ENCODE measurements around the gene GCNT2.
A peak's percentile ranks its signal among the peaks of the same experiment; 100 is the strongest.
"Not testable (repeated sequence)": the region's sequence is repeated elsewhere in the genome, so short reads cannot be mapped to it uniquely, and the experiment has no call there.

The GCNT2 gene

DNA sequence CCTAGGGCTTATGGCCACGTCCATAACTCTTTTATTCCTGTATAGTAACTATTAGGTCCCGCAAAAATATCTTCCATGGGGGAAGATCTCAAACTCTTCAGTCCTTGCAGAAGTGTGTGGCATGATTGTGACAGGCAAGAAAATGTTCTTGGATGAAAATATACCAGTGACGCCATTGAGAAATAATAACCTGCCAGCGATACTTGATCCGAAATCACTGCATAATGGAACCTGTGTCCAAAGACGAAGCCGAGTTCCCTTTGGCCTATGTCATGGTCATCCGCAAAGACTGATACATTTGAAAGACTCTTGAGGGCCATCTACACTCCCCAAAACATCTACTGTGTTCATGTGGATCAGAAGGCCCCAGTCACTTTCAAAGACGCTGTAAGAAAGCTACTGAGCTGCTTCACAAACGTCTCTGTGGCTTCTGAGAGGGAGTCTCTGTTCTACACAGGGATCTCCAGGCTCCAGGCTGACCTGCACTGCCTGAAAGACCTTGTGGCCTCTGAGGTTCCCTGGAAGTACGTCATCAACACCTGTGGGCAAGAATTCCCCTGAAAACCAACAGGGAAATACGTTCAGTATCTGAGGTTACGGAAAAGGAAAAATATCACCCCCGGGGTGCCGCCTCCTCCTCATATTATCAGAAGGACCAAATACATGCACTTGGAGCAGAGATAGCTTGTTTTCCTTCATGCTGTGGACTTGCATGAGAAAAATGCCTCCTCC, 6.9 kb upstream of the GCNT2 start:
- no peak for DNase-seq

GRCh38 chr6:10516953-10517352, 4.2 kb upstream of the GCNT2 start:
- no peak for DNase-seq

DNA sequence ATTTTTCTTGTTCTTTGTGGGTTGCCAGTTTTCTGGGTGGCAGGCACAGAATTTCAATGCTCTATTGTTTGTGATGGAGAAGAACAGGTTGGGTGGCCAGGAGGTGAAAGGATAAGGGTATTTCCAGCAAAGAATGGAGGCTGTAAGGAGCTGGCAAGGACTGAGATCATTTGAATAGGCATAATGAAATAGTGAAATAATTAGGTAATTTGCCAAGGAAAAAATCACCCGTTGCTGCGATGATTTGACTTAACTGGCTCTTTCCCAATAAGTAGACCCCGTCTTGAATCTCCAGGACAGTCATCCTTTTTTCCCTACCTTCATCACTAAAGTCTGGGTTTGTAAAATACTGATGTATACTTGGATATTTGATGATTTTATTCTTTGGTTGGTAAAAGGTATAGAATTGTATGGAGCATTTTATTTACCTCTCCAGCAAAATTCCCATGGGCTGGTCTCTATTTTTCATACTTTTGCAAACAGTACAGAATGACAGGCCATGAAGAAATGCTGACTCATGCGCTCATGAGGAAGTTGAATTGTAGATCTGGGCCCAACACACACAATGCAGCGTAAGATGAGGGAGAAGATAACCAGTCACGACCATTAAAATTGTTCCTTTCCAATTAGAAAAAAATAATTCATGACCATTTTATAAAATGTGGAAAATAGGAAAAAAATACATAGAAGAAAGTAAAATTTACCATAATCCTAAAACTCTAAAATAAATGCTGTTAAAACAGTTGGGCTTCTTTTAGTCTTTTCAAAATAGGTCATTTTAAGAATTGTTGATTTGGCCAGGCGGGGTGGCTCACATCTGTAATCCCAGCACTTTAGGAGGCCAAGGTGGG, 2.4 kb upstream of the GCNT2 start:
- DNase-seq, result no peak

- DNase-seq, result not testable (repeated sequence)
These were observed 1.8 kb upstream of the GCNT2 start for GRCh38 chr6:10519408-10519697.

DNA sequence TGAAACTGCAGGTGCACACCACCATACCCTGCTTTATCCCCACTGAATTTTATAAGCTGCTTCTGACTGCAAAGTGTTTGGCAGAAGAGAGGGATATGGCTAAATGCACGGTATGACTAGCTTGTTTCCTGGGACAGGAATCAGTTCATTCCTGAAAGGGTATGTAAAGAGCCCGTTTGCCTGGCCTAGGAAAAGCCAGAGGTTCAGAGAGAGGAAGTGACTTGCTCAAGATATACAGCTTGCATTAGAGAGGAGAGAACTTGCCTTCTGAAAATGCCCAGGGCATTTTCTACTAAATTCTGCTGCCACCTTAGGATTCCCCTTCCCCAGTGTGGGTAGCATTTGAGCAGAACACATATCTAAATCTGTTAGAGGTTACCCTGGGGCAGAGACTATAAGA, 683 bp upstream of the GCNT2 start:
- no peak for DNase-seq

- no peak for DNase-seq
These were observed 1.9 kb downstream of the GCNT2 start for GRCh38 chr6:10522929-10523573.

DNA sequence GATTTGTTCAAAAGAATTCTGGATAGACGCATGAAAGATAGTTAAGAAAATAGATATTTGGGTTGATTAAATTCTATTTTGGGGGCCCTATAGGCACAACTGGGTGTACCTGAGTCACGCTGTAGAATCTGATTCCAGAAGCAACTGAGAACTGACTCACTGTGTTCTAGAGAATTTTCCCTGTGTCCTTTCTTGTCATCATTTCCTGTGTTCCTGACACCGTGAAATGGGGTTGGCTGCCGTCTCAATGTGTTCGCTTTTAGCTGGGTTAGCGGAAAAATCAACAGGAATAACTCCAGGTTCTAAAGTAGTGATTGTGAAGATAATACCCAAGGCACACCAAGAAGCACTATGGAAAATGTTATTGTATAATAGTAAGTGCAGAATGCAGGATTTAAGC, 5.0 kb downstream of the GCNT2 start:
- no peak for DNase-seq

GRCh38 chr6:10528158-10528981, 7.2 kb downstream of the GCNT2 start:
- peak in 1 of 5 donors; percentile 64 for DNase-seq

- no peak for DNase-seq
These were observed 8.2 kb downstream of the GCNT2 start for GRCh38 chr6:10529231-10529801.

DNA sequence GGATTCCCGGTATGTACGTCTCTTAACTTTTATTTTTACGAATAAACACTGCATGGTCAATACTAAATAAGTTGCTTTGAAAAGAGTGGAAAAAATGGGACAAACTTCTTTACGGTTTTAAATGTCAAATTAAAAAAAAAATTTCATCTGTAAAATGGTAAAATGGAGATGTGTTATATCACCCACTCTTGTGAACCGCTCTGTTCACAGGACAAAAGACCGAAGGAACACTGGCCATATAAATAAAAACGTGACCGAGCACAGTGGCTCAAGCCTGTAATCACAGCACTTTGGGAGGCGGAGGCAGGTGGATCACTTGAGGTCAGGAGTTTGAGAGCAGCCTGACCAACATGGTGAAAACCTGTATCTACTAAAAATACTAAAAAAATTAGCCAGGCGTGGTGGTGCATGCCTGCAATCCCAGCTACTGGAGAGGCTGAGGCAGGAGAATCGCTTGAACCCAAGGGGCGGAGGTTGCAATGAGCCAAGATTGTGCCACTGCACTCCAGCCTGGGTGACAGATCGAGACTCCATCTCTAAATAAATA, 8.8 kb downstream of the GCNT2 start:
- DNase-seq, result not testable (repeated sequence)

DNA sequence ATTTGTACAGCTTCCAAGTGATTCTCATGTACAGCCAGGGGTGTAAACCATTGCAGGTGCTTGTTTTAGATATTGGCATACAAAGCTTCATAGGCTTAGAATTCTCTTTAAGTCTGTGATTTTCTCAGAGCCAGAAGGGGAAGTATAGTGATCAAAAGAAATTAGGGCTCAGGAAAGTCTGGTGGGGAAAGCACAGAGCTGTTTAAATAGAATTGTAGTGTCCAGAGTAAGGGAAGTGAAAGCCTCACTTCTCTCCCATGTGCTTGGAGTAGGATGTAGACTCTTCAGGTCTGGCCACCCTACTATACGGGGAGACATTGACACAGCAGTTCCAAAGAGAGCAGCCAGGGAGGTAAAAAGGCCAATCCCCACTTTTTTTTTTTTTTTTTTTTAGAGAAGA, 10.4 kb downstream of the GCNT2 start:
- DNase-seq, result no peak

DNA sequence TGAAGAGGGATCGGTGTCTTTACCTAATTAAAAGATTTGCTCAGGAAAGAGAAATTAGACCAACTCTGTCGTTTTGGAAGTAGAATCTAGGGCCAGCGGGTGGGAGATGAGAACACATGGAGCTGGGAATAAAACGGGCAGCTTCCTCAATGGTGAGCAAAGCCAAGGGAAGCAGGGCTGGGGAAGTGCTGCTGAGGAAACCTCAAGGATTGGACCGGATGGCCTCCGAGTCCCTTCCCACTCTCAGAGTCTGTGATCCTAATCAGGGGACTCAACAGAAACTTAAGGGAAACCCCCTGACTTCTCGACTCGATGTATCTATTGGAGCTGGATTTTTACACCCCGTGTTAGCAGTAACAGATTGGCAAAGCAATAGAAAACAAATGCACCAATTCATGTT, 10.8 kb downstream of the GCNT2 start:
- no peak for DNase-seq

GRCh38 chr6:10532392-10532791, 11.2 kb downstream of the GCNT2 start:
- no peak for DNase-seq

DNA sequence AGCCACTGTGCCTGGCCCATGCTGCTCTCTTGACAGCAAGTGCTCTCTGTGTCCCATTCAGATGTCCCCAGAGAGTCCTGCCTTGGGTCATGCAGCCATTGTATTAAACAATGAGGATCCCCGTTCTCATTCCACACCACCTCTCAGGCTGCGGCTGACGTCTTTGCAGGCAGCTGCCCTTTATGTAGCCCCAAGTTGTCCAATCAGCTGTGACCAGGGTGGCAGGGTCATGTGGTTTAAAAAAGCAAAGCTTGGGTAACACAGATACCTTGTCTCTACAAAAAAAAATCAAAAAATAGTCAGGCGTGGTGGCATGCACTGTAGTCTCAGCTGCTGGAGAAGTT, 13.2 kb downstream of the GCNT2 start:
- no peak for DNase-seq

GRCh38 chr6:10535193-10535592, 14.0 kb downstream of the GCNT2 start:
- DNase-seq, result no peak

- no peak for DNase-seq
These were observed 16.6 kb downstream of the GCNT2 start for GRCh38 chr6:10537726-10538125.

DNA sequence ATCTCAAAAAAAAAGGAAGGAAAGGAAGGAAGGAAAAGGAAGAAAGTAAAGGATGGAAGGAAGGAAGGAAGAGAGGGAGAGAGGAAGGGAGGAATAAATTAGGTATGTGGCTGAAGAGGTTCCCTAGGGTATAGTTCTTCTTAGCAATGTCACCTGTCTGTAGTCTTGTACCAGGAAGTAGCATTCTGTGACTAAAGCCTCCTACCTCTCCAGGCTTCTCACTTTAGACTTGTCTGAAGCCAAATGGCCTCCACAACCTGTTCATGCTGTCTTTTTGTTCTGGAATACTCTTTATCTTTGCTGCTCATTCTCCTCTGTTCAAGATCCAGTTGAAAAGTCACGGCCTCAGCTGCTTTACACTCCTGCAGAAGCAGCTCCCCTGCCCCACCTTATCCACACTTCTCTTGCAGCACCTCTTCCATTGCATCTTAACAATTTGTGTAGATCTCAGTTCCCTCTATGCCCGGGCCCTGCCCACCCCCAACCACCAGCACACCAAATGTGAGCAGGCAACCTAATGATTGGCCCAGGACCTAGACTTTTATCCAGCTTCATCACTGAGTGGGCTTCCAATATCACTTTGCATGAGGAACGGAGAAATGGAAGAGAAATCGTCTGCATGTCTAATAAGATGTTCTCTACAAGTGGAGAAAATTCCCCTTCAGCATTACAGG, 19.1 kb downstream of the GCNT2 start:
- DNase-seq, result no peak

DNA sequence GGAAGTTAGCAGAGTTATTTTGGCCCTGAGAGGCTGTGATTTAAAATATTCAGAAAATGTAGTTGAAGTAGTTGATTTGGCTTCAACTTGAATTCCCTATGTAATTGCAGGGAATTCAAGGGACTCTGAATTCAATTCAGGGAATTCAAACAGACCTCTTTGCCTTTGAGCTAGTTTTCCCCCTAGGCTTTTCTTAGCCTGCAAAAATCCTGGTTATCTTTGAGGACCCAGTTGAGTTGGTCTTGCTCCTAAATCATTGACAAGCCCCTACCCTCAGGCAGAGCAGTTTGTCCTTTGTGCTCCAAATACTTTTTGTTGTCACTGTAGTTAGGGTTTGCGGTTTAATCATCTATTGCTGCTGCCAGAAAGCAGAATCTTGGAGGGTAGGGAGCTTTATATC, 20.4 kb downstream of the GCNT2 start:
- no peak for DNase-seq

DNA sequence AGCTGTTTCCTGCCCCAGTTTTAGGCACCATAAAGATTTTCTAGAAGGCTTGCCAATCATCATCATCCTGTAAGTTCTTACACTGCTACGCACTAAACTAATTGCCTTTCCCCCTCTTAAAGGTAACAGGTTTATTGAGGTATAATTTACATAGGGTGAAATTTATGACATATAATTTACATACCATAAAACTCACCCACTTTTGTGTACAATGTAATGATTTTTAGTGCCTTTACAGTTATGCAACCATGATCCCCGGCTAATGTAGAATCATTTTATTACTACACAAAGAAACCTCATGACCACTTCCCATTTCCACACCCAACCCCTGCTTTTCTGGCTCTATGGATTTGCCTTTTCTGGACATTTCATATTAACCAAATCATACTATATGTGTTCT, 21.1 kb downstream of the GCNT2 start:
- DNase-seq, result no peak

- no peak for DNase-seq
These were observed 22.3 kb downstream of the GCNT2 start for GRCh38 chr6:10543488-10543887.

GRCh38 chr6:10545482-10545881, 24.3 kb downstream of the GCNT2 start:
- DNase-seq, result no peak

DNA sequence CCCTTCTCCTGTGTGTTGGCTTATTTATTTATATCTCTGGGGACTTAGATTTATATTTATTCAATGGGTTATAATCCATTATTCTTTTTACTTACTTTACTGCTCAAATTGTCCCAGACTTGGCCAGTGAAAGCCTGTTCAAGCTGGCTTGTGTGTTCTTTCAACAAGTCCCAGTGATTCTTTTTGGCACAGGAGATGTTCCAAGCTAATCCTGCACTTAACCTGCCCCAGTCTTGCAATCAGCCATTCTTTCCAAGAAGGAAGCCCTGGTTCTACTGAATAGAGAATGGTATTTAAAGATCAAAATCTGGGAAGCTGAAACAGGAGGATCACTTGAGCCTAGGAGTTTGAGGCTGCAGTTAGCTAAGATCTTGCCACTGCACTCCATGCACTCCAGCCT, 26.7 kb downstream of the GCNT2 start:
- no peak for DNase-seq

Data from T-helper 1 cell (primary cell).